Left renal cortex interstitium (tissue), 4 donors: Measurements from ENCODE around the gene OPRM1. TPM values are rescaled to one million over a fixed set of nuclear protein-coding genes. Genes with fewer than 3 reads are reported as not detected.
"Not testable (repeated sequence)": the region's sequence is repeated elsewhere in the genome, so short reads cannot be mapped to it uniquely, and the experiment has no call there.

ENCODE experiments used
- DNase-seq, 4 donors: peaks; one replicate each; pipeline ENCODE4 v3.0.0-alpha.2; 2013; ENCODE audit warnings: low read depth in 4 of 4, low spot score in 2 of 4, missing footprints in 1 of 4
- polyA plus RNA-seq, 4 donors: library from polyadenylated mRNA; unstranded; fragments of 120-200 nt; gene quantifications; one replicate each; pipeline ENCODE4 v1.2.1, GENCODE V29; 2013; ENCODE audit not compliant: insufficient read length in 4 of 4

The OPRM1 gene
- polyA plus RNA-seq, 4 donors, result 0.06 to 0.09 TPM; not detected in 2

DNA sequence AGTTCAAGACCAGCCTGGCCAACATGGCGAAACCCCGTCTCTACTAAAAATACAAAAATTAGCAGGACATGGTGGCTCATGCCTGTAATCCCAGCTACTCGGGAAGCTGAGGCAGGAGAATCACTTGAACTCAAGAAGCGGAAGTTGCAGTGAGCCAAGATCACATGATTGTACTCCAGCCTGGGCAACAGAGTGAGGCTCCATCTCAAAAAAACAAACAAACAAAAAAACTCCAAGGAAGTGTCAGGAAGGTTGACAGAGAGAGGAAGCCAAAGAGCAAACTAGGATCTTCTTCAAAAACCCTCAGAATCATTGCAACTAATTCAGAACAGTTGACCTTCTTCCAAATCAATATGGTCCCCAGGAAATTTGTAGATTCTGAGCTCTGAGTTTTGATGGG lies 162.6 kb downstream of the OPRM1 start:
- DNase-seq, result not testable (repeated sequence)

DNA sequence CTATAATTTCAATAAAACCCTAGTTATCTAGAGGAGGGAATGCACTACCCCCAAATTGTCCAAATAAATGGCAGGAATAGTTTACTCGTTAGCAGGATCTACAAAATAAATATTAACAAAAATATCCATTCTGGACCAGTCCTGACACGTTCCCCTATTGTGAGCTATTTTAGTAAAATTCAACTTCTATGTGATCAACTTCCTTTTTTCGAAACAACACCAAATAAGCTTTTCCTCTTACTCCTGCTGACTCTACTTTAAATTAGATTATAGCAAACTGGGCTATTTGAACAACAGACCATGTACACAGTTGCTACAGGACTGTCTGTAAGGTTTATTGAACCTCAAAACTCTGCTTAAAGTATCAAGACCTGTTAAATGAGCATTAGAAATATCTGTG lies 163.3 kb downstream of the OPRM1 start:
- no peak for DNase-seq

GRCh38 chr6:154202958-154203357 lies 163.9 kb downstream of the OPRM1 start:
- no peak for DNase-seq

DNA sequence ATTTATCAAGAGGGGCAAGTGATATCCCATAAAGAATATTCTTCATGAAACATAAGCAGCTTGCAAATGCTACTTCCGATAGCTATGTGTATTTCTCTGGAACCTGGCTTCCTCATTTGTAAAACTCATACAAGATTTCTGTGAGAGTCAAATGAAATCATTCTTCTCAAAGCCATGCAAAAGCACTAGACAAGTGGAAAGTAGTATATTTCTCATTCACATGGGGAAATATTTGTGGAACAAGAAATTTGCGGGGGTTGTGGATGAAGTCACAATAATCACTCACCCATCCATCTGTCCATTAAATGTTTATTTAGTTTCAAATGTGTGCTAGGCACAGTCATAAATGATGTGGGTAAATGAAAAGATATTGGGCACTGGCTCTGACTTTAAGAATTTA lies 167.1 kb downstream of the OPRM1 start:
- no peak for DNase-seq

DNA sequence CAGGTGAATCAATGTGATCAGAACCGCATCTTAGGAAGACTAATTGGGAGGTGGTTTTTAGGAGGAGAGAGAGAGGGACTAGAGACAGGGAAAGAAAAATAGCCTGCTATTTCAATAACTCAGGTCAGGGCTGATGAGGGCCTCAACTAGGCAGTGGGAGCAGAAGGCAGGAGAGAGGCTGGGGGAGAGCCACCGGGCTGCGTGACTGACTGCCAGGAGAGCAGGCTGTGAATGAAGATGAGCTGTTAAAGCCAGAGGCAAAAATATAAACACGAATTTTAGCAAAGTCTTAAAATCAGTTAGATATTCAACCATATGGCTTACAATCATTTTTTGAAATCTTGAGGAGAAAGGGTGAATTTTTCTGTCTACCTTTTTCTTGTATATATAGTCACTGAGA lies 168.0 kb downstream of the OPRM1 start:
- DNase-seq, result no peak

GRCh38 chr6:154209555-154209954 lies 170.5 kb downstream of the OPRM1 start:
- no peak for DNase-seq

- no peak for DNase-seq
Measured at GRCh38 chr6:154210678-154211077, 171.6 kb downstream of the OPRM1 start.

GRCh38 chr6:154213782-154214181 lies 174.7 kb downstream of the OPRM1 start:
- no peak for DNase-seq

GRCh38 chr6:154218301-154218700 lies 179.3 kb downstream of the OPRM1 start:
- DNase-seq, result peak in 1 of 4 donors; percentile 32

GRCh38 chr6:154218787-154219186 lies 179.7 kb downstream of the OPRM1 start:
- DNase-seq, result no peak

DNA sequence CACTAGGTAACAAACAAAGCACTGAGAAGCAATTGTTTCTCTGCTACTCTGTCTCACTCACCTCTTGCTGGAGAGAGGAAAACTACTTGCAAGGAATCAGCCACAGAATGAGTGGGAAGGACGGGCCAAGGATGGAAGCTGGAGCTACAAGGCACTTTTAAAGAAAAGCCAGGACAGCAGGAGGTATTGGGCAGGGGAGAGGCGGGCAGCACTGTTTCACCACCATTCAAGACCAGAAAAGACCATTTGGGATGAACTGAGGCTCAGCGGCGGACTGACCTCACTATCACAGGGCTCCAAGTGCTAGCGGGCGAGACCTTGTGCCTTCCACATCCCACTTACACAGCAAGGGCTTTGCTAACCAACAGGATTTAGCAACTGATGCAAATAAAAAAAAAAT lies 180.2 kb downstream of the OPRM1 start:
- no peak for DNase-seq

DNA sequence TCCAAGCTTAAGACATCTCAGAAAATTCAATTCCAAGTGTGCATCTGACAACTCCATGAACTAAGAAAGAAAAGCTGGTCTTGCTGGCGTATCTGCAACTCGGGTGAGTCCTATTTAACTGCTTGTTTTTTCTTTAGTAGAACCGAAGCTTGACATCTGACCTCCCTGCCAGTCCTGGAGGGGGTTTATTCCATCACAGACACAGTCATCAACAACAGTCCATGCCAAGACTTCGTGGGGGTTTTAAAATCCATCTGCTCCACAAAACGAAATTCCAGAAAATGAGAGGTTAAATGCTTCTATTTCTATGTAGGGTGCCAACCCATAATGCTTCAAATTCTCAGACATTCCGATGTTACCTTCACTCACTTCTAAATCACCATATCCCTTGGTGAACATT lies 183.7 kb downstream of the OPRM1 start:
- DNase-seq, result no peak

DNA sequence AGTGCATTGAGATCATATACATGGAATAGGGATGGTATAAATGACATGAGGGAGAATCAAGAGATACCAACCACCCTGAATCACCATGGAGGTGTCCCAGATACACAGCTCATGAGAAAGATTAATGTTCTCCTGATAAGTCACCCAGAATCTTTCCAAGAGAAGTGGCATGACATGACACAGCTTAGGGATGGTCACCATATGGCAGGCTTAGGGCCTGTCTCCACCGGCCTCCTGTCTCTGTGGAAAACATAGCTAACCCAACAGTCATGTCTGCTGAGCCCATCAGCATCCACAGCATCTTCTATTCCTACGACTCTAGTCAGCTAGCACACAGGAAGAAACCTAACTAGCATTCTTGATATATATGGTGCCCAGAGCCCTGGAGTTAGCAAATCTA lies 184.3 kb downstream of the OPRM1 start:
- no peak for DNase-seq

DNA sequence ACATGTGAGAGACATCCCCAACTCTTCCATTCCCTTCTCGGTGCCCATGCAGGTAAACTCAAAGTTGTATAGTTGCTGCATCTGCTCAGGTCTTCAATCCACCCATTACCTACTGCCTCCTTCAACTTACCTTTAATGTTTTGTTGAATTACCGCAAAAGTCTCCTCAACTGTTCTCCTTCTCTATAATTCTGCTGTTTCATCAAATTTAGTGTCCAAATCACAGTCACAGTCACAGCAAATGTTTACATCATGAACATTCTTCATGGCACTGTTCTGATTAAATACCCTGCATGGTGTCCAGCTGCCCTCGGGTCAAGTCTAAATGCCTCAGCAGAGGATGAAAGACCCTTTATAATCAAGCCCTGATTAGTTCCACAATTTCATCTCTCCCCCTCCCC lies 187.4 kb downstream of the OPRM1 start:
- no peak for DNase-seq

GRCh38 chr6:154227862-154228520 lies 189.0 kb downstream of the OPRM1 start:
- DNase-seq, result no peak

DNA sequence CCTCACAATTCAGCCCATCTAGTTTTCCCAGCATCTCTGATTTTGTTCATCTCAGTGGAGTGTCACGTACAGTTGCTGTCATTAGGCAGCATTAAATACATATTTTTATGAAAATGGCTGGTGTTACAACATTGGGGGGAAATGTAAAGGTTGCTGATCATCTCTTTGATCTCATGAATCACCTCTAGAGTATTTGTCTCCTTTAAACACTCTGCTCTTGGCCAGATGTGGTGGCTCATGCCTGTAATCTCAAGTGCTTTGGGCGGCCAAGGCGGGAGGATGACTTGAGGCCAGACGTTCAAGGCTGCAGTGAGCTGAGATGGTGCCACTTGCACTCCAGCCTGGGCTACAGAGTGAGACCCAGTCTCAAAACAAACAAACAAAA lies 189.5 kb downstream of the OPRM1 start:
- no peak for DNase-seq

GRCh38 chr6:154229786-154230185 lies 190.7 kb downstream of the OPRM1 start:
- no peak for DNase-seq

- no peak for DNase-seq
Measured at GRCh38 chr6:154230393-154230792, 191.4 kb downstream of the OPRM1 start.

DNA sequence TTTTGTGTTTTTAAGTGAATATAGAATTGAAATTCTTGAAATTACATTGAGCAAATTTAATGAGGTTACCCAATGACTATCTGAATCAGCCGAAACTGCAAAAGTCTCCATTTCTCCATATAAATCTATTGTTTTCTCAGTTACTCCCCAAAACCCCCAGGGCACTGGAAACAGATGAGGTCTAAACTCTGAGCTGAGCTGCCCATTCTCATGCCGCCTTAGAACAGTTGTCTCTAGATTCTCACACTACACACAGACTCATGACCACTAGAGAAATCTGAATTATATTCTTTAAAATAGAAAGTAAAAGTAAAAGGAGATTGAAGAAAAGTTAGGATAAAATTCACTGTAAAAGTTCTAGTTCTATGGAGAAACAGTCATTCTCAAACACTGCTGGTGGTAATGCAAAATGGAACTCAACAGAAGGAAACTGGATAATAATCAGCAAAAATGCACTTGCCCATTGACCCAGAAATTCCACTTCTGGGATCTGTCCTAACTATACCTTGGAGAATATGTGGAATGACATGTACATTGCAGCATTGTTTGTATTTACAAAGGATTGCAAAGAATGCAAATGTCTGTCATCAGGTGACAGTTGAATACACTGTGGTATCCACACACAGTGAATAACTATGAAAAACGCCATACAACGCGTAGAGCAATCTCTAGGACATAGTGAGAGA lies 192.0 kb downstream of the OPRM1 start:
- DNase-seq, result no peak

DNA sequence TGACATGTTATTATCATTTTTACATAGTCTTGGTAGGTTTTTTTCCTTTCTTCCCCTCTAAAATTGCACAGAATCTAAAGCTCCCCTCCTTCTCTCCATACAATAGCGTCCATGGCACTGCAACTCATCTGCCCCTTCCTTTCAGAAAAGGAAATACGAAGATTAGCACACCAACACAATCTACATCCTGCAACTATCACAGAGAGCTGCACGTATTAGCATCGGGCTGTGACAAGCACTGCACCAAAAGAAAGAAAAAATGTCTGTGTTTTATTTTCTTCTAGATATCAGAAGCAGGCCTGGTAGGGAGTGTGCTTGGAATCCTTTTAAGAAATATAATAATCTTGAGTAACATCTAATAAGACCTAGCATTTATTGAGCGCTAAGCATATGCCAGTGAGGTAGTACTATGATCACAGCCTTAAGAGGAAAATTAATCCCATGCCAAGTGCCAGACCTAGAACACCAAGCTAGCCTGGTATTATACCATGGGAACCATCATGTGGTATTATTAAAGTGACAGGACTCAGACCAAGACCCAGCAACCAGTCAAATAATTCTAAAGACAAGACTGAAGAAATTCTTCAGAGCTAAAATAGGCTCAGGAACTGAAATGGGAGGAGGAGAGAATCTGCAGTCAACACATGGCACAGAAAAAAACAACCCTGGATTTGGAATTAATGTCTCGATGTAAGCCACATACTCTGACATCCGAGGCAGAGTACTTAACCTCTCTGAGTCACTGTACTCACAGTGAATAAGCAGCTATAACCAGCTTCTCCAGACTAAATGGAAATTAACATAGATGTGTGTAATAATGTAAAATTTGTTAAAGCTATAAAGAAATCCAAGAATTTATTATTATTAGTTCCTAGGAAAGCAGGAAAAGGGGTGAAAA lies 193.2 kb downstream of the OPRM1 start:
- DNase-seq, result no peak

GRCh38 chr6:154233383-154233782 lies 194.3 kb downstream of the OPRM1 start:
- no peak for DNase-seq
